Endometrium (tissue), 2 donors: Measurements from ENCODE around the gene IL20RA.
"Not testable (repeated sequence)": the region's sequence is repeated elsewhere in the genome, so short reads cannot be mapped to it uniquely, and the experiment has no call there.

ENCODE experiments used
- FAIRE-seq: peaks from 2 replicates; lab custom pipeline; 2012; peaks lifted over from hg19 to GRCh38; lab: Jason Lieb, UNC
- donor health status: control.
- donor health status: control.

IL20RA gene

DNA sequence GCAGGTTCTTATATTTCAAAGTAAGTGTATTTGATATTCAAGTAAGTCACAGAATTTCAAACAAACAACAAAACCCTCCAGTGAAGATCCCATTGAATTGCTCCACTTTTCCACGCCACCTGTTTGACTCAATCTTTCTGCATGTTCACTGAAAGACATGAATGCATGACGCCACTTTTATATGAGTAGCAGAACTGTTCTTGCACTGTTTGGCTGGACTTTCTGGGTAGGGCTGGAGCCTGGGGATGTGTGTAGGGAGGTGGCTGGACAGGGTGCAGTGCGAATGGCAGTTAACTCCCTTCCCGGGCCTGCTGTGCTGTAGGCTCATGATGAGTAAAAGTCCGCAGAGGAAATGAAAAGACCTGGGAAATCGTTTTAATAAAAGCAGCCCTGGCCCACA is 39.7 kb downstream of the IL20RA start:
- no peak for FAIRE-seq

DNA sequence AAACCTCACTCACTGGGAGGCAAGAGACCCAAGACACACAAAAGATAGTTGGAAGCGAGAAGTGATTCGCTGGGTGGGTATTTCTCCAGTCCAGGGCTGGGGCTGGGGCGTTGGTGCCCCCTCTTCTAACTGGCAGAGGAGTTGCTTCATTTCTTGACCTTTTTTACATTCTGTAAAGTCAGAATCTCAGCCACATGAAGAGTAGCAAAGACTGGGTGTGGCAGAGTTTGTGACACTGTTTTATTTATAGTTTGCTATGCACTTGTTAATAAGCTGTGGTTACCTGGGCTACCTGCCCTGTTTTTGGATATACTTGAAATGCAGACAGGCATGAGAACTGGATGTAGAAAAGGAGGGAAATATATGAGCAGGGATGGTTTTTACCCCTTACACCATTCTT is 42.3 kb downstream of the IL20RA start:
- no peak for FAIRE-seq

DNA sequence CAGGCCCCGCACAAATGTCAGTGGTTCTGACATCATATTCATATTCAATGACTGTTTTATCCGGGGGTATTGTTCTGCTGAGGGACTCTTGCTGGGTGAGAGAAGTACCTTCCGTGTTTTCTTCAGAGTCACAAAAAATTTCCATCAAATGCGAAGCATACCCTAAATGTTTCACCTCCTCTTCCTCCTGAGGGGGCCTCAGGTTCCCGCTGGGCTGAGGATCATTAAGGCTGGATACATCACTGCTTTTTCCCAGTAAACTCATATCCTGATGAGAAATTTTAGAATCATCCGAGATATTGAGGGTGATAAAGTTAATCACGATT is 42.8 kb downstream of the IL20RA start:
- FAIRE-seq, result no peak

DNA sequence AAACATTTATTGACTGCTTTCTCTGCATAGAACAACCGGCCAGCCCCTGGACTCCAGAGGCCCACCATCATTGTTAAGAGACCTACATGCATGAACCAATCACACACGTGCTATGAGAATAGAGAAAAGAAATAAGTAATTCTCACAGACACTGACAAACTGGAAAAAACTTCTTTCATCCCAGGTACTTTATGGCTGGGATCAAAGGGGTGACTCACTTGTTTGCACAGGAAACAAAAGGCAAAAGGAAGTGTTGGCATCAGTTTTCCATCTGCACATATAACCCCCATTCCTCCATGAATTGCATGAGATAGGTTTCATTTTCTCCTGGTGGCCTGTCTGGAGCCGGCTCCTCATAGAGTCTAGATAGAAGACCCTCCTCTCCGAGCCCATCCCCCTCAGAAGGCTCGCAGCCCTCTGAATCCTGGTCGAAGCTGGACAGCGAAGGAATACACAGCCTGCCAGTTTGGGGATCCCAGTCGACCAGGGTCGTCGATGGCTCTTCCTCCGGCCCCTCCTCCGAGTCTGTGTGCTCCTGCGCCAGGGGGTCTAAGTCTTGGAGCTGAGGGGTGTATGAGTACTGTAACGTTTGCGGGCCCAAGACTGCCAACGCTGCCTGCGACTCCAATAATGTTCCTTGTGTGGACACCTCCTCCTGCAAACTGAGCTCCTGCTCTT is 43.3 kb downstream of the IL20RA start:
- FAIRE-seq, result no peak

DNA sequence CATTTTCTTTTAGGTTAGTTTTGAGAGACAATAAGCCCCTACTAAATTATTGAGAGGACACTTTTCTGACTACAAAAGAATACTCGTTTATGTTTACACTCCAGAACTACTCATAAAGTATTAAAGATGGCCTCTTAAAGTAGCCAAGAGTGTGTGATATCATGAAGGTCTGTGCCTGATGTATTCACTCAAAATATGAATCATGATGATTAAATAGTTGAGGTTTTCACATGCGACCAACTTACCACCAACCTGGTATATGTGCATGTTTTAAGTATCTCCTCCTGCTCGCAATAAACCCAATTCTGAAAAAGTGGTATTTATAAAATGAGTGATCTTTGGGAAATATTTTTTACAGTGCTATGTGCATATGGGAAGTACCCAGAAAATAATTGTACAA is 43.9 kb downstream of the IL20RA start:
- no peak for FAIRE-seq

DNA sequence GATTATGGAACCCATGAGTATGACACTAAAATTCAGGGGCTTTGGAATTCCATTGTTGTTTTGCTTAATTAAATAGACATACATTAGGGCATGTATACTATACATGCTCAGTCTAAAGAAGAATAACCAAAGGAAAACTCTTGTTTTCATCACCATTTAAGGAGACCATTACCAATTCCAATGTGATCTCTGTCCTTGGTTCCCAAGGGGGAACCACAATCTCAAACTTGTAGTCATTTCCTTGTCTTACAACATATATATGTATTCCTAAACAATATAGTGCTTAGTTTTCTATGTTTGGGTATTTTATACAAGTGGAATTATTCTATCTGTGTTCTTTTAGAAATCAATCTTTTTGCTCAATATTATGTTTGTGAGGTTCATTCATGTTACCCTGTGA is 49.2 kb downstream of the IL20RA start:
- FAIRE-seq, result no peak

DNA sequence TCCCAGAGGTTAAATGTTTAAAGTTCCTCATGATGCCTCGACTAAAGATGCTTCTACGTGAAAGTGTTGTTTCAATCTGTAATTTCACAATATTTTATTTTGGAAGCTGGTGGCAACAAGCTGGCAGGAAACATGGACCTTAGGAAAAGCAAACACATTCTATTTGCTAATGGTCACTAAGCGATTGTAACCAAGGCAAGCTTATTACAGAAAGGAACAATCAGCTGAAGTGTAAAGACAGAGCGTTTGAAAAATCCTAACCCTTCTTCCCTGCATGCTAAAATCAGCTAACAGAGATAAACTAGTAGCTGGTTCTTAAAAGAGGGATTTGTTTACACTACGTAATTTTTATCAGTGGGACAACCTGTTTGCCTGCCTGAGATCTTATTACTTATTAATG is 50.0 kb downstream of the IL20RA start:
- FAIRE-seq, result no peak

DNA sequence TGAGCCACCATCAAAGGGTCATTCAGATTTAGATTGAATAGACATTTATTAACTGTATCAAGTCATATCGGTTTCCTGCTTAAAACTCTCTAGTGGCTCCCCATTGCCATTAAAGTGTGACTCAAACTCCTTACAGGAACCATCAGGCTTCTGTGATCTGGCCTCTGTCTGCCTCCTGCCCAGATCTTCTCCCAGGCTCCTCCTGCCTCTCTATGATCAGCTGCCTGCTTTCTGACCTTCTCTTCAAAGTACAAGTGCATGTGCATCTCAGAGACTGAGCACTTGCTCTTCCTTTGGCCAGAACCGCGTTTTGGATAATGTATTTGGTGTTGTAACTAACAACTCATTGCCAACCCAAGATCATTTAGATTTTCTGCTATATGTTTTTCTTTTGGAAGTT is 52.7 kb downstream of the IL20RA start:
- no peak for FAIRE-seq

DNA sequence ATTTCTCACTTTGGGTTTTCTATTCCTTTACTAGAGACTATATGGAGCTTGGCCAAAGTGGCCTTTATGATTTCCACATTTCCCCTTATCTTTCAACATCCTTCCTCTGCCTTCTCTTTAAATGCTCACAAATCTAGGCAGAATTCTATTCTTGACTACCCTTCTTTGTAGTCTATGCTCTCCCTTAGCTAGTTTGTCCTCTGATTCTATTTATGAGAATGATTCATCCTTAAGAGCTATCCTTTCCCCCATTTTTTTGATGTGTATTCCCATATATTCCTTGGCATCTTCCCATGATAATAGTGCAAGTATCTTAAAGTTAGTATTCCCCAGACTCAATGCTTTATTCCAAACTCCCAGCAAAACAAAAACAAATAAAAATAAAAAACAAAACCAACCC is 53.1 kb downstream of the IL20RA start:
- no peak for FAIRE-seq

DNA sequence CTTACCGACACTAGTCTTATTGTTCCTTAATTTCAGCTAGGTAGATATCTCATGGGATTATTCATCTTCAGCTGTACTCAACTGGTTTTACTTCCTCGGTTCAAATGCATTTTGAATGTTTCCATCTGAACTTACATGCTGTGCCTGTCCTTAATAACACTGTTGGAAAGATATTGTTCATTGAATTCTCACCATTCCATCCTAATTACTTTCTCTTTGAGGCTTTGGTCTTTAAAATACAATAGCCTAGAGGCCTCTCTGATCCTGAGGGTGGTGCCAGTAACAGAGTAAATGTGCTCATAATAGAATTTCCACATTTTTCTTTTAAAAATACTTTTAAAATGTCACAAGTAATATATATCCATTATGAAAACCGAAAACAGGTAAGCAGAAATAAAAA is 54.0 kb downstream of the IL20RA start:
- no peak for FAIRE-seq

DNA sequence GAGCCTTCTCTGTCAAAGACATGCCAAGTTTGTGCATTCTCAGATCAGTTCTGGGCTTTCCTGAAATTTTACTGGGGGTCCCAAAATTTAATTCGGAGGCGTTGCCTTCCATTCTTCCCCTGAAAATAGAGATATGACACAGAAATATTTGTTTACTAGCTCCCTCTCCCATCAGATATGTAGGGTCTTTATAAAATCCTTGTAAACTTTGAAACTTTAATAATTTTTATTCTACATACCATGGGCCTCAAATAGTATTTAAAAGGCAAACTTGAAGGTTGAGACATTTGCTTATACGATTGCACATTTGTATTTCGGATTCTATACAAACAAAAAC is 54.6 kb downstream of the IL20RA start:
- FAIRE-seq, result no peak

DNA sequence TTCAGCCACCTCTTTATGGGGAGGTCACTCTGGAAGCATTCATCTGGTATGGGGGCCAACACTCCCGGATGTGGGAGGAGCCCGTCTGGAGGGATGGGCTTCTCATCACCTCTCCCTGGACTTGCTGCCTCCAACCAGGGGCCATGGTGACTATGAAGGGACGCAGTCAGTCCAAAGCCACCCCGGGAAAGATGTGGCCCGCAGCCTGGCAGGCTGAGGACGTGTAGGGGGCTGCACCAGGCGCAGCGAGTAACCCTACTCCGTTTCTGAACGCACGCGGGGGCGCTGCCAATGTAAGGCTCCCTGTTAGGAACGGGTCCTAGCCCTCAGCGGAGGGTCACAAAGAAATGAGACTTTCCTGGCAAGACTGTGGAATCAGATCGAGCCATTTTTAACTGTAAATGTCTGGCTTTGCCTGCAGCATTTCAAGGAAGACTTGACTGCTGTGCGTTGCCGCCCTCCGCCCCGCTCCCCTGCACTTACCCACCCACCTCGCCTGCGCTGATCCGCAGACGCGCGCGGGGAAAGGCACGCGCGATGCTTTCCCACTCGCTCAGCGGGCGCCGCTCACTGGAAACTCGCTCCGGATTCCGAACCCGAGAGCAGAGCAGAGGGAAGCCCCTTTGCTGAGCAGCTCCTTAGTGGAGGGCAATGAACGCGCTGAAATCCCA is 55.1 kb downstream of the IL20RA start:
- no peak for FAIRE-seq

DNA sequence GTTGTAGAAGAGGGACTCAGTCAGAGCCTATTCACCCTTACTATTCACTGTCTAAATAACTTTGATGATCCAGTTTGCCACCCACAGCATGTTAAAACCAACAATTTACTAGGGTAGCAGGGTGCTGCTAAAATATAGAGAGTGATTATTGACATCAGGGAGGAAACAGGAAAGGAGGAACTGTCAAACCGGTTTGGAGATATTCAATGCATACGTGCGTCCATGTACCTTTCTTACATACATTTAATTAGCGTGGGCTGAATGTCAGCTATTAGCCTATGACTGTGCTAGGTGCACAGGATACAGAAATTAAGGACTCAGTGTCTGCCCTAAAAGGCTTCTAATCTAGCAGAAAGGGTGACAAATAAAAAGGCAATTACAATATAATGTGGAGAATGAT is 57.2 kb downstream of the IL20RA start:
- FAIRE-seq, result no peak

DNA sequence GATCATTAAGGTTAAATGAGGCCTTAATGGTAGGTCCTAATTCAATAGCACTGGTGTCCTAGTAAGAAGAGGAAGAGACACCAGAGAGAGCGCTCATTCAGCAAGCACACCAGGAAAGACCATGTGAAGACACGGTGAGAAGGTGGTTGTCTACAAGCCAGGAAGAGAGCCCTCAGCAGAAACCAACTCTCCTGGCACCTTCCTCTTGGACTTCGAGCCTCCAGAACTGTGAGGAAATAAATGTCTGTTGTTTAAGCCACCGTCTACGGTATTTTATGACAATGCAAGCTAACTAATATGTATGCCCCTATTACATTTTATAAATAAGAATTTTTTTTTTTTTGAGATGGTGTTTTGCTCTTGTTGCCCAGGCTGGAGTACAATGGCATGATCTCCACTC is 59.3 kb downstream of the IL20RA start:
- FAIRE-seq, result no peak

DNA sequence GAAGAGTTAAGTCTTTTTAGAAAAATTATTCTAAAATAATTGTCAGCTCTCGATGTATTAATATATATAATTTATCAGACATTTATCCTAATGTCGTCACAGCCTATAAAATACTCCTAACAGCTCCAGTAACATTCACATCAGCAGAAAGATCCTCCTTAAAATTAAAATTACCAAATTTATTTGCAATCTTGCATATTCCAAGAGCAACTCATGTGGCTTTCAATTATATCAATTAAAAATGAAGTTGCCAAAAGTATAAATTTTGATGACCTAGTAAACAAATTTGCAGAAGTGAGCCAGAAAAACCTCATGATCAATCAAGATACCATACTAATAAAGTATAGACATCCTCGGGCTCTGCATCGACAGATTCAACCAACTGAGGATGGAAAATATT is 60.2 kb downstream of the IL20RA start:
- FAIRE-seq, result no peak

DNA sequence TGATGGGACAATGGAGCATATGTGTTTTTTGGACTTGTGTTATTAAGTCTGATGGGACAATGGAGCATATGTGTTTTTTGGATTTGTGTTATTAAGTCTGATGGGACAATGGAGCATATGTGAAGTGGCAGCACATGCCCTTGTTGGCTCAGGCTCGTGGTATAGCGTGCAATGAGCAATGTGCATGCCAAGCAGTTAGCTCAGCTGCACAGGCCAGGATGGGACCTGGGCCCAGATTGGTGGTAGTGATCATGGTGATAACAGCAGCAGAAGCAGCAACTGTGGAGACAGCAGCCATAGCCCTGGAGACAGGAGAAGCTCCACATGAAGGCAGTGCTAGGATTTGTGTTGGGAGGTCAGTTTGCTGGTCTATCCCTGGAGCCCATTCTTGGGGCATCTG is 61.1 kb downstream of the IL20RA start:
- no peak for FAIRE-seq

DNA sequence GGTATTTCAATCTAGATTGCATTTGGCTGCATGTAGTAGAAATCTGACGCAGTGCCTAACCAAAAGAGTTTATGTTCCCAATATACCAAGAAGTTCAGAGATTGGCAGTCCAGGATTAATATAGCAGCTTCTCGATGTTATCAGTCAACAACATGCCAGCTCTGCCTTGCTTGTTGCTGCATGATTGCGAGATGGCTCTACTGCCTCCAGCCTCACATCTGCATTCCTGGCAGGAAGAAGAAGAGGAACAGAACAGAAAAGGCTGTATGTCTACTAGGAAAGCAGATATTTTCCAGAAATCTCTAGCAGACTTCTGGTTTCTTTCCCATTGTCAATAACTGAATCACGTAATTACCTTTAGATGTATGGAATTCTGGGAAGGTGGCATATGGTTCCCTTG is 61.8 kb downstream of the IL20RA start:
- FAIRE-seq, result no peak

DNA sequence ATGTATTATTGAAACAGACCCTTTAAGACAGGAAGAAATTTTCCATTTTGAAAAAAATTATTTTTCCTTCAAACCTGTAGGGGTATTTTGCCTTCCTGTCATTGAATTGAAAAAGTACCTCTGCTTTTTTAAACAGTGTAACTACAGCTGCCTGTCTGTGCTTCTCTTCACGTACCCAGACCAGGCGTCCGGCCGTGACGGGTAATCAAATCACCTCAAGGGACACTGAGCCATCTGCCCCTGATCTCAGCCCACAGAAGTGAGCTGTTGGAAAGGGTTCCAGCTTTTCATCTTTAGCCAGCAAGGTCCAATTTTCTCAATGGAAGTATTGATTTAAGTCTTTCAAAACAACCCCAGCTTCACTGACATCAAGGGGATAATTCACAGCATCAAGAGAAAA is 64.7 kb downstream of the IL20RA start:
- no peak for FAIRE-seq

DNA sequence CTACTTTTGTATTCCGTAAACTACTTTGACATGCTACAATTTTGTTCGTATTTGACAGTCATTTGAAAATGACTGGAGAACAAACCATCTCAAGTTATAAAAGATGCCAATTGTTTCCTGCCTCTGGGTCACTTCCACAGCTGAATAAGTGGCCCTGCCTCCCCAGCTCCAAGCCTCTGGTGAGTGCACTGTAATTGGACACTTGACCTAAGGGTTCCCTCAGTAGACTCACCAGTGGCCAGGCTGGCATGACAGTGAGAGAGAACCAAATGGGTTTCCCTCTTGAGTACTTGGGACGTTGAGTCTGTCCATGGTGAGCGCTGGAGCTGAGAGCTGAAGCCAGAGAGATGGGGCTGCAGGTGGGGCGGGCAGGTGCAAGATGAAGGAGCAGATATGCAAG is 65.6 kb downstream of the IL20RA start:
- FAIRE-seq, result no peak

DNA sequence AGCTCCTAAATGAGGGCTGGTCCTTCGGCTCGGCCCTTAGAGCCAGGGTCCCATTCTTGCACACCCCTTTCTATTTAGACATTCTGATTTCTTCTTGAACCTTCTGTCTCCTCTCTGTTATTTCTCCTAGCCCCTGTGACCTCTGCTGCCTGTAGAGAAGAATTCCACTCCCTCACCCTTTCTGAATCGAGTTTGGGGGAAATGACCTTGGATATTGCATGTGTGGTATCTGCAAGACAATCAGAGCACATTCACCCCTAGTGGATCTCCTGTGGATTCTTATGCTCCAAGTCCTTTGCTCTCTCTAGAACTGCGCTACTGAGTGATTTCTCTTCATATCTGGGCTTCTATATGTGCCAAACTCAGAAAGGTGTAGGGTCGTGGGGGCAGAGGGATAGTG is 67.7 kb downstream of the IL20RA start:
- FAIRE-seq, result no peak

DNA sequence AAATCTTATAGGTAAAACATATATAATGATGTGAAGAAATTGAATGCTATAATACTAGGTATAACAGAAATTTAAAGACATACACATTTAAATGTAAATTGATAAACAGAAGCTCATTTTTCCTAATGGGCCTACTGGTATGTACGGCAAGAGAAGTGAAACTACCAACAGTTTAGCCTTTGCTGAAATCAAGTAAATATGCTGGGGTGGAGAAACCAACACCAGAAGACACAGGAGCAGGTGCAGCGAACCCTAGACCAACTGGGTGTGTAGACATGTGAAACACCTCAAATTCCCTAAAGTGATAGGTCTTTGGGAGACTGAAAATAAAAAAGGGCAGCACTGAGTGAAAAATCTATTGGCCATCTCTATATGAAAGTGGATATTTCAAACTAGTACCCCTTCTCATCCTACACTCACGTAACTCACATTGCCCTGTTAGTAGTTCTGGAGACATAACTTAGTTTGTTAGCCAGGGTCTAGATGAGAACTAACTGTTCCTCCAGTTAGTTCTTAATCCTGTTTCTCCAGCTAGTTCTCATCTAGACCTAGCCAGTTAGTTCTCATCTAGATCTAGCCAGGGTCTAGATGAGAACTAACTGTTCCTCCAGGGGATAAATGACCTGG is 69.6 kb downstream of the IL20RA start:
- no peak for FAIRE-seq

DNA sequence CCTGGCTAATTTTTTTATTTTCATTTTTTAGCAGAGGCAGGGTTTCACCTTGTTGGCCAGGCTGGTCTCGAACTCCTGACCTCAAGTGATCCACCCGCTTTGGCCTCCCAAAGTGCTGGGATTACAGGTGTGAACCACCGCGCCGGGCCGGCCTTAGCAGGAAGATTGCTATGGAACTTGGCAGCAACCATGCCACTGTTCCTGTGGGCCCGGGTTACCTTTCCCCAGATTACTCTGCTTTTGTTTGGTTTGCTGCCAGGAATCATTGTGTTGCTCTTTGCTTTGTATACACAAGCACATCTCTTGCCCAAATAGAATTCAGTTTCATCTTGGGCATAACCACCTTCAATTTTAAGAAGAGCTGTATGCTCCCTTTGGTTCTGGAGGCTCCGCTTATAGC is 71.0 kb downstream of the IL20RA start:
- FAIRE-seq, result not testable (repeated sequence)

DNA sequence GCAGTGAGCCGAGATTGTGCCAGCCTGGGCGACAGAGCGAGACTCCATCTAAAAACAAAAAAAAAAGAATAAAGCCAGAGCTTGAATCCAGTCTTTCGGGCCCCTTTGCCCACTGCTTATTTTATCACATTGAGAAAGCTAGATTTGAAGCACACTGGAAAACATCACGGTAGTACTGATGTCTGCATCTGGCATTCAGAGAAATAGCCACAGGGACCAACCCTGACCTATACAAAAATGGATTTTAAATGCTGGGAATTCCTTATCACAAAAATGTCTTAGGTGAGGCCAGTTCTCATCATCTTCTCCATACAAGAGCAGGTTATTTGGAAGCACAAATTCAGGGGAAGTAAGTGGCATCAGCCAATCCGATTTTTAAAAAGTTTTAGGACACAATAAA is 73.2 kb downstream of the IL20RA start:
- no peak for FAIRE-seq

DNA sequence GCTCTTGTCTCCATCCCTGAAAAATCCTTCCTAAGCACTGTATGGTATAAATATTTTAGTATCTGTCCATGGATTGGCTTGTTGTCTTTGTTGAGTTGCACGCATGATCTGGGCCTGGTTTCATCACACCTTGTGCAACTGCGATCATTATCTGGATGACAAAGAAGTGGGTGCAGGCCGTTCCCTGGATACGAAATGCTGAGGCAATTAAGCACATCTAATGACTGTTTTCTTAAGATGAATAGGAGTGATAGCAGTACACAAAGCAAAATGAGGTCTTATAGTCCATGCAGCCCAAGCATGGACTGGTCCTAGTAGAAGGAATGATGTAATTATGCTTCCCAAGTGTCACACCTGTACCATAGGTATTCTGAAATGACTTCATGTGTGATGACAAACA is 74.8 kb downstream of the IL20RA start:
- FAIRE-seq, result no peak
